NAMALWA (cell line): ENCODE data around the gene TBX15.
A peak's percentile ranks its signal among the peaks of the same experiment; 100 is the strongest.
"Not testable (repeated sequence)": the region's sequence is repeated elsewhere in the genome, so short reads cannot be mapped to it uniquely, and the experiment has no call there.

Experiments
- DNase-seq: peaks from one replicate; pipeline ENCODE4 v3.0.0-alpha.2; 2015; ENCODE audit warnings: low spot score

Gene TBX15

GRCh38 chr1:118926261-118926660 is 61.9 kb downstream of the TBX15 start:
- DNase-seq, result no peak

GRCh38 chr1:118925651-118926050 is 62.5 kb downstream of the TBX15 start:
- no peak for DNase-seq

- DNase-seq, result no peak
Measured at GRCh38 chr1:118923319-118923718, 64.8 kb downstream of the TBX15 start.

- DNase-seq, result no peak
Measured at GRCh38 chr1:118921994-118922393, 66.1 kb downstream of the TBX15 start.

- DNase-seq, result no peak
Measured at GRCh38 chr1:118920124-118920717, 67.9 kb downstream of the TBX15 start.

- no peak for DNase-seq
Measured at GRCh38 chr1:118918940-118919259, 69.2 kb downstream of the TBX15 start.

- DNase-seq, result peak; percentile 1
Measured at GRCh38 chr1:118918230-118918939, 69.8 kb downstream of the TBX15 start.

GRCh38 chr1:118916346-118916745 is 71.8 kb downstream of the TBX15 start:
- not testable (repeated sequence) for DNase-seq

GRCh38 chr1:118914379-118915161 is 73.6 kb downstream of the TBX15 start:
- no peak for DNase-seq

GRCh38 chr1:118913818-118914217 is 74.3 kb downstream of the TBX15 start:
- DNase-seq, result no peak

- no peak for DNase-seq
Measured at GRCh38 chr1:118912574-118912973, 75.6 kb downstream of the TBX15 start.

GRCh38 chr1:118911571-118911970 is 76.6 kb downstream of the TBX15 start:
- DNase-seq, result no peak

- DNase-seq, result no peak
Measured at GRCh38 chr1:118907466-118907865, 80.7 kb downstream of the TBX15 start.

GRCh38 chr1:118905671-118906070 is 82.5 kb downstream of the TBX15 start:
- DNase-seq, result no peak

GRCh38 chr1:118905196-118905595 is 82.9 kb downstream of the TBX15 start:
- no peak for DNase-seq

GRCh38 chr1:118902711-118903191 is 85.4 kb downstream of the TBX15 start:
- DNase-seq, result no peak

GRCh38 chr1:118902299-118902698 is 85.8 kb downstream of the TBX15 start:
- DNase-seq, result no peak

GRCh38 chr1:118900643-118901440 is 87.3 kb downstream of the TBX15 start:
- DNase-seq, result no peak

GRCh38 chr1:118899340-118899739 is 88.8 kb downstream of the TBX15 start:
- DNase-seq, result no peak

GRCh38 chr1:118898712-118899111 is 89.4 kb downstream of the TBX15 start:
- no peak for DNase-seq

- DNase-seq, result no peak
Measured at GRCh38 chr1:118896416-118896815, 91.7 kb downstream of the TBX15 start.

GRCh38 chr1:118894836-118895235 is 93.3 kb downstream of the TBX15 start:
- no peak for DNase-seq
